GM12891 (cell line): Measurements from ENCODE around the gene S100A12.

Experiments
- POLR2A ChIP-seq: IDR thresholded peaks from 2 replicates; pipeline ENCODE4 v1.6.1; 2011; ENCODE audit warnings: low read depth, low read length, control low read depth
- POLR2AphosphoS5 ChIP-seq: IDR thresholded peaks from 2 replicates; pipeline ENCODE4 v1.6.1; 2011; ENCODE audit warnings: low read depth, low read length, control low read depth
- POU2F2 ChIP-seq: IDR thresholded peaks from 2 replicates; pipeline ENCODE4 v1.6.1; 2011; ENCODE audit warnings: low read depth, mild to moderate bottlenecking, control low read depth, low read length, moderate library complexity
- SPI1 ChIP-seq: IDR thresholded peaks from 2 replicates; pipeline ENCODE4 v1.6.1; 2011; ENCODE audit warnings: low read depth, low read length, control low read depth
- TAF1 ChIP-seq: IDR thresholded peaks from 2 replicates; pipeline ENCODE4 v1.6.1; 2011; ENCODE audit warnings: low read depth, low read length, control low read depth

GRCh38 chr1:153392258-153392657 is 16.8 kb upstream of the S100A12 start:
- TF ChIP-seq TAF1: no peak
- TF ChIP-seq POLR2AphosphoS5: no peak
- no peak for TF ChIP-seq POLR2A
- no peak for TF ChIP-seq POU2F2
- no peak for TF ChIP-seq SPI1
